ENCODE results near the gene PABPN1L. TPM values are rescaled to one million over a fixed set of nuclear protein-coding genes. Genes with fewer than 3 reads are reported as not detected.

The PABPN1L gene
- total RNA-seq, 1 experiment from 2014 or later, result not detected

GRCh38 chr16:88879788-88880055, 13.3 kb upstream of the PABPN1L start:
- Histone ChIP-seq H3K14ac (ENCODE audit: insufficient read depth, low read length) (no peak overlapping the region), H2BK12ac (ENCODE audit: insufficient read length, low read depth, low read length) (no peak overlapping the region), H3K4me1 (ENCODE audit: insufficient read depth, low read length) (no peaks in the 10 kb centered on the region), H3K4ac (ENCODE audit: low read depth, low read length) (no peak overlapping the region), H4K20me1 (ENCODE audit: control insufficient read depth, insufficient read depth, insufficient read length) (no peaks in the 10 kb centered on the region), H4K8ac (replicated peaks; ENCODE audit: insufficient read length, low read depth, low read length) (no peak overlapping the region), H4K91ac (ENCODE audit: insufficient read length, low read depth, low read length) (no peak overlapping the region), H2BK20ac (ENCODE audit: low read depth, low read length, poor library complexity, severe bottlenecking) (no peak overlapping the region), H3K18ac (ENCODE audit: insufficient read length, low read depth, low read length) (no peak overlapping the region), H3T11ph (ENCODE audit: low read length) (no peak overlapping the region), H2BK15ac (ENCODE audit: low read depth, low read length) (no peak overlapping the region), H2AK5ac (ENCODE audit: insufficient read length, low read length) (no peak overlapping the region), H3K23ac (ENCODE audit: insufficient read length, low read depth, low read length) (no peak overlapping the region), H4K5ac (ENCODE audit: insufficient read length, low read depth, low read length) (no peak overlapping the region), H3K79me2 (ENCODE audit: insufficient read depth, low read length) (no peaks in the 10 kb centered on the region), H3K56ac (ENCODE audit: insufficient read length, low read depth, low read length) (no peak overlapping the region), H3K9ac (ENCODE audit: extremely low read depth, insufficient read length, low read length) (no peak overlapping the region), H2BK120ac (ENCODE audit: low read depth, low read length, poor library complexity, severe bottlenecking) (no peak overlapping the region), H3K27me3 (ENCODE audit: insufficient read depth, low read length) (no peaks in the 10 kb centered on the region), H3K27ac (ENCODE audit: insufficient read length, low read depth, low read length) (no peak overlapping the region), H3K79me1 (ENCODE audit: insufficient read depth, low read depth, low read length, poor library complexity, severe bottlenecking) (no peaks in the 10 kb centered on the region), H3K4me2 (ENCODE audit: insufficient read depth, insufficient read length, low read length) (no peak overlapping the region), H2AFZ (ENCODE audit: low read length) (no peak overlapping the region), H2BK5ac (ENCODE audit: insufficient read length, low read length) (no peak overlapping the region), H3K9me3 (ENCODE audit: control insufficient read depth, low read depth, low read length) (no peaks in the 10 kb centered on the region), H3K23me2 (ENCODE audit: insufficient read length, low read depth, low read length, poor library complexity, severe bottlenecking) (no peaks in the 10 kb centered on the region)
- peaks cover 0 to 11% of the 10 kb centered on the region in 2 experiments; a peak in 1 of 4 replicates for H3K4me1 Mint-ChIP-seq
- H3K9me3 Mint-ChIP-seq, result no peaks in the 10 kb centered on the region
- DNase-seq, result no peak
- H3K27me3 Mint-ChIP-seq (ENCODE audit: low read depth), result no peaks in the 10 kb centered on the region
- no peak overlapping the region; a peak in 1 of 5 replicates for H3K4me3 Mint-ChIP-seq
- WGBS (ENCODE audit: extremely low coverage, insufficient read length, low lambda C conversion rate), result no CpG with 5 or more reads among the region's 11 CpGs
- peak overlapping the region in 2 of 3 experiments; percentile 34 to 45; a peak in 2 of 7 replicates for H3K27ac Mint-ChIP-seq
- TF ChIP-seq CTCF (conservative IDR thresholded peaks at IDR 0.05), result no peak
- H3K36me3 Mint-ChIP-seq (ENCODE audit: insufficient read depth in 1 of 3, low read depth in 3 of 3), result no peaks in the 10 kb centered on the region
